OCI-LY1 (cell line): ENCODE measurements around the gene IER5.

Experiments
- H2AFZ ChIP-seq: fragments of 200-600 bp; sonication (generic), shearing (Covaris generic); 2 replicates; pipeline ENCODE4 v1.6.0; 2014; ENCODE audit warnings: antibody characterized with exemption, mild to moderate bottlenecking, low read length
- H3F3A ChIP-seq: fragments of 200-600 bp; sonication (generic), shearing (Covaris generic); 2 replicates; pipeline ENCODE4 v1.6.0; 2014; ENCODE audit warnings: mild to moderate bottlenecking, antibody characterized with exemption, low read length, moderate library complexity; ENCODE audit not compliant: insufficient read depth
- H3K27ac ChIP-seq: fragments of 200-600 bp; sonication (generic); 2 replicates; pipeline ENCODE4 v1.5.1; 2014; ENCODE audit warnings: low read length, mixed run types, mild to moderate bottlenecking, low read depth; ENCODE audit not compliant: poor library complexity, severe bottlenecking
- H3K27me3 ChIP-seq: fragments of 200-600 bp; sonication (generic); 2 replicates; pipeline ENCODE4 v1.6.0; 2014; ENCODE audit warnings: antibody characterized with exemption, mild to moderate bottlenecking, low read length, moderate library complexity; ENCODE audit not compliant: insufficient read depth
- H3K36me3 ChIP-seq: fragments of 200-600 bp; sonication (generic); 2 replicates; pipeline ENCODE4 v1.6.1; 2014; ENCODE audit warnings: mild to moderate bottlenecking, antibody characterized with exemption, low read length, moderate library complexity, mixed read lengths; ENCODE audit not compliant: insufficient read depth
- H3K4me1 ChIP-seq: fragments of 200-600 bp; sonication (generic); 2 replicates; pipeline ENCODE4 v1.5.1; 2014; ENCODE audit warnings: mild to moderate bottlenecking, low read length, moderate library complexity; ENCODE audit not compliant: insufficient read depth, severe bottlenecking
- H3K4me2 ChIP-seq: fragments of 200-600 bp; sonication (generic), shearing (Covaris generic); 2 replicates; pipeline ENCODE4 v1.6.1; 2014; ENCODE audit warnings: low read length
- H3K4me3 ChIP-seq: fragments of 200-600 bp; sonication (generic); 2 replicates; pipeline ENCODE4 v1.5.1; 2014; ENCODE audit warnings: low read length, low read depth, mild to moderate bottlenecking, mixed read lengths; ENCODE audit not compliant: poor library complexity, severe bottlenecking
- H3K79me2 ChIP-seq: fragments of 200-600 bp; shearing (Covaris generic); 2 replicates; pipeline ENCODE4 v1.6.1; 2016; ENCODE audit warnings: mixed run types, low read length, mixed read lengths; ENCODE audit not compliant: insufficient read depth
- H3K9ac ChIP-seq: fragments of 200-600 bp; sonication (generic), shearing (Covaris generic); 2 replicates; pipeline ENCODE4 v1.6.1; 2014; ENCODE audit warnings: mild to moderate bottlenecking, low read length, mixed read lengths
- H3K9me2 ChIP-seq: fragments of 200-600 bp; sonication (generic), shearing (Covaris generic); 2 replicates; pipeline ENCODE4 v1.6.1; 2014; ENCODE audit warnings: low read depth, mild to moderate bottlenecking, low read length, mixed read lengths
- H3K9me3 ChIP-seq: fragments of 200-600 bp; shearing (Covaris generic); 2 replicates; pipeline ENCODE4 v1.6.1; 2014; ENCODE audit warnings: low read length, mixed read lengths
- H4K20me1 ChIP-seq: fragments of 200-600 bp; sonication (generic), shearing (Covaris generic); 2 replicates; pipeline ENCODE4 v1.6.0; 2016; ENCODE audit warnings: mild to moderate bottlenecking, low read length; ENCODE audit not compliant: insufficient read depth
- CTCF ChIP-seq: fragments of 200-600 bp; sonication (generic), shearing (Covaris generic); IDR thresholded peaks from 2 replicates; pipeline ENCODE4 v1.5.1; 2017; ENCODE audit warnings: mild to moderate bottlenecking, antibody characterized with exemption, low read length, moderate library complexity, mixed read lengths
- EZH2 ChIP-seq: fragments of 200-600 bp; sonication (generic), shearing (Covaris generic); IDR thresholded peaks from 2 replicates; pipeline ENCODE4 v1.8.0; 2017; ENCODE audit warnings: borderline replicate concordance, mixed run types, mild to moderate bottlenecking, antibody characterized with exemption, low read length, moderate library complexity, mixed read lengths

Gene IER5

GRCh38 chr1:181131255-181131941 is 42.9 kb downstream of the IER5 start:
- no peaks in the 10 kb centered on the region for H4K20me1 ChIP-seq
- no peaks in the 10 kb centered on the region for H3K36me3 ChIP-seq
- TF ChIP-seq EZH2, result no peak
- TF ChIP-seq CTCF, result no peak
- no peak overlapping the region for H3K4me3 ChIP-seq
- no peak overlapping the region for H2AFZ ChIP-seq
- no peak overlapping the region for H3K9ac ChIP-seq
- H3K4me1 ChIP-seq, result peaks cover 39% of the 10 kb centered on the region
- H3K4me2 ChIP-seq, result no peak overlapping the region; the same call in 1 of the 2 replicates
- no peaks in the 10 kb centered on the region for H3F3A ChIP-seq
- no peaks in the 10 kb centered on the region for H3K27me3 ChIP-seq
- no peaks in the 10 kb centered on the region for H3K9me3 ChIP-seq
- no peaks in the 10 kb centered on the region for H3K79me2 ChIP-seq
- H3K9me2 ChIP-seq, result no peaks in the 10 kb centered on the region
- no peak overlapping the region for H3K27ac ChIP-seq

- Histone ChIP-seq H3K4me1 (peaks cover 39% of the 10 kb centered on the region), H2AFZ (no peak overlapping the region), H3K4me2 (no peak overlapping the region)
Observed at GRCh38 chr1:181133441-181133951, 45.0 kb downstream of the IER5 start.

DNA sequence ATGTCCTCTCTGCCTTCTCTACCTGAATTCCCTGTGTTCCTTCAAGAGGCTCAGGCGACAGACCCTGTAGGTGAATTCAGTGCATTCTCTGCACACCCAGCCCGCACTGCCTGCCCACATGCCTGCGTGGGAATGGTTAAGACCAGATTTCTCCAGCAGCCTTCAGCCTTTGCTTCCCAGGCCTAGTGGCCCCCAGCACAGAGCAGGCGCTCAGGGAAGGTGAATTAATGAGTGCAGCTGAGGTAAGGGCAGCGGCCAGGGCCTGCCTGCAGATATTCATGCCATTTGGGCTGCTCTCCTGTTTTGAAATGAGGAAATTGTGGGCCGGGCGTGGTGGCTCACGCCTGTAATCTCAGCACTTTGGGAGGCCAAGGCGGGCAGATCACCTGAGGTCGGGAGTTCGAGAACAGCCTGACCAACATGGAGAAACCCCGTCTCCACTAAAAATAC is 45.5 kb downstream of the IER5 start:
- H2AFZ ChIP-seq, result no peak overlapping the region
- H3F3A ChIP-seq, result no peaks in the 10 kb centered on the region
- H3K4me2 ChIP-seq, result no peak overlapping the region
- TF ChIP-seq EZH2, result no peak
- TF ChIP-seq CTCF, result no peak
- H3K4me3 ChIP-seq, result no peak overlapping the region
- no peaks in the 10 kb centered on the region for H4K20me1 ChIP-seq
- peaks cover 34% of the 10 kb centered on the region for H3K4me1 ChIP-seq
- H3K79me2 ChIP-seq, result no peaks in the 10 kb centered on the region
- no peaks in the 10 kb centered on the region for H3K36me3 ChIP-seq
- H3K27ac ChIP-seq, result no peak overlapping the region
- no peaks in the 10 kb centered on the region for H3K9me2 ChIP-seq
- no peak overlapping the region for H3K9ac ChIP-seq
- no peaks in the 10 kb centered on the region for H3K9me3 ChIP-seq
- H3K27me3 ChIP-seq, result no peaks in the 10 kb centered on the region

More at GRCh38 chr1:181133441-181133951, 45.0 kb downstream of the IER5 start:
- Histone ChIP-seq H3K9ac (no peak overlapping the region), H3K27me3 (no peaks in the 10 kb centered on the region), H4K20me1 (no peaks in the 10 kb centered on the region), H3K36me3 (no peaks in the 10 kb centered on the region), H3K27ac (no peak overlapping the region), H3K9me2 (no peaks in the 10 kb centered on the region), H3K79me2 (no peaks in the 10 kb centered on the region), H3K4me3 (no peak overlapping the region), H3K9me3 (no peaks in the 10 kb centered on the region), H3F3A (no peaks in the 10 kb centered on the region)
- TF ChIP-seq CTCF (no peak), EZH2 (no peak)
